CD4-positive, alpha-beta T cell (primary cell): ENCODE results near the gene HIVEP3. TPM values are rescaled to one million over a fixed set of nuclear protein-coding genes. Genes with fewer than 3 reads are reported as not detected.

ENCODE experiments used
- ATAC-seq: fragments of 200-7000 bp; cut with Tn5 transposase; one replicate; pipeline ENCODE4 v1.10.0; 2022; ENCODE audit warnings: mild to moderate bottlenecking; ENCODE audit not compliant: poor library complexity
- CTCF ChIA-PET: fragments of 350-600 bp; sonication (Branson Sonifier 250); formaldehyde crosslinking; loops from one replicate; lab custom pipeline; 2021; ENCODE audit warnings: antibody characterized with exemption, inconsistent platforms; lab: Charles Lee
- POLR2A ChIA-PET: fragments of 350-600 bp; sonication (Branson Sonifier 250); formaldehyde crosslinking; loops from one replicate; lab custom pipeline; 2021; ENCODE audit warnings: antibody characterized with exemption, inconsistent platforms; lab: Charles Lee
- DNase-seq, 14 experiments: peaks; one replicate each; pipeline ENCODE4 v3.0.0-alpha.2; 2013 to 2020; ENCODE audit warnings: mixed read lengths in 2 of 14
- H3K27ac ChIP-seq, 2 donors: one replicate each; pipeline versions ENCODE4 v1.5.1 to v1.7.0; 2013; ENCODE audit warnings: low read length in 2 of 2, low read depth in 1 of 2, mild to moderate bottlenecking in 1 of 2
- H3K27me3 ChIP-seq, 2 experiments: 1 replicate in 1 of 2; 2 replicates in 1 of 2; pipeline versions ENCODE4 v1.6.1 to v1.7.0; 2013; ENCODE audit warnings: low read length in 2 of 2, control low read depth in 1 of 2, mild to moderate bottlenecking in 1 of 2, moderate library complexity in 1 of 2; ENCODE audit not compliant: insufficient read depth in 2 of 2, control insufficient read depth in 1 of 2
- H3K36me3 ChIP-seq: one replicate; pipeline ENCODE4 v1.6.1; 2013; ENCODE audit warnings: low read length, control low read depth; ENCODE audit not compliant: insufficient read depth
- H3K4me1 ChIP-seq: one replicate; pipeline ENCODE4 v1.6.1; 2013; ENCODE audit warnings: low read length, control low read depth; ENCODE audit not compliant: insufficient read depth
- H3K4me3 ChIP-seq: one replicate; pipeline ENCODE4 v1.5.1; 2013; ENCODE audit warnings: mild to moderate bottlenecking, low read length, moderate library complexity
- H3K9me3 ChIP-seq, 2 experiments: 1 replicate in 1 of 2; 2 replicates in 1 of 2; pipeline versions ENCODE4 v1.6.1 to v1.7.0; 2013; ENCODE audit warnings: low read length in 2 of 2, mild to moderate bottlenecking in 2 of 2, control low read depth in 1 of 2, moderate library complexity in 1 of 2; ENCODE audit not compliant: control insufficient read depth in 1 of 2, insufficient read depth in 1 of 2
- H3K27ac Mint-ChIP-seq: one replicate; pipeline ENCODE4 v1.8.0; 2020; ENCODE audit warnings: mixed read lengths
- H3K27me3 Mint-ChIP-seq: one replicate; pipeline ENCODE4 v1.8.0; 2021; ENCODE audit warnings: mixed read lengths
- H3K36me3 Mint-ChIP-seq: one replicate; pipeline ENCODE4 v1.8.0; 2021; ENCODE audit warnings: low read depth, mixed read lengths
- H3K4me1 Mint-ChIP-seq: one replicate; pipeline ENCODE4 v1.8.0; 2021; ENCODE audit warnings: low read depth, mixed read lengths
- H3K4me3 Mint-ChIP-seq: one replicate; pipeline ENCODE4 v1.8.0; 2020; ENCODE audit warnings: mild to moderate bottlenecking, mixed read lengths
- H3K9me3 Mint-ChIP-seq: one replicate; pipeline ENCODE4 v1.8.0; 2020; ENCODE audit warnings: mixed read lengths
- intact Hi-C, 2 experiments: fragments of 100-400 bp; cut with DNase I in 1 of 2; cut with micrococcal nuclease in 1 of 2; formaldehyde crosslinking; loops; one replicate each; pipeline versions ENCODE4 v1.15.1 to v1.9.0; 2023 to 2025; cut with DNase I, micrococcal nuclease
- total RNA-seq, 174 experiments: library from RNA in 2 of 174; stranded (reverse) in 2 of 174; gene quantifications; one replicate each; pipeline ENCODE4 v1.2.3 and lab custom pipeline; 2021 to 2026
- TF ChIP-seq, protein P1 (sequence below): fragments of 200-600 bp; IDR thresholded peaks from one replicate; pipeline ENCODE4 v1.8.0; 2022; ENCODE audit warnings: antibody characterized with exemption, mild to moderate bottlenecking

The HIVEP3 gene
- total RNA-seq, 2 experiments from 2014 or later = 5.1 to 5.4 TPM

DNA sequence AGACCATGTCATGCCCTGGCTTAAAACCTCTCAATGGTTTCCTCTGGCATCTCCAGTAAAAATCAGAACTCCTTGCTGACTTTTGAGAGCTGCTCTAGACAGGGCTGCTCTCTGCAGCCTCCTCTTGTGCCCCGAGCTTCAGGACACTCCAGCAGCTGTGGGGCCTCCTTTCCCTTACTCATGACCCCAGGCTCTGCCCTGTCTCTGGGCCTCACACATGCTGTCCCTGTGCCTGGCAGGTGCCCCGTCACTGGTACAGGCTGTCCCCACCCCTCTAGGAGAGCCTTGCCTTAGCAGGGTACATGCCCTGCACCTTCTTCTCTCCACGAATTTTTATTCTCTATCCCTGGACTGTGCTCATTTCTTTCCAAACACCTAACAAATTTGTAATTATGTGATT is 43.2 kb downstream of the HIVEP3 start:
- ATAC-seq = no peak
- intact Hi-C loops = no loop called here
- H3K4me1 Mint-ChIP-seq = peaks cover 16% of the 10 kb centered on the region

DNA sequence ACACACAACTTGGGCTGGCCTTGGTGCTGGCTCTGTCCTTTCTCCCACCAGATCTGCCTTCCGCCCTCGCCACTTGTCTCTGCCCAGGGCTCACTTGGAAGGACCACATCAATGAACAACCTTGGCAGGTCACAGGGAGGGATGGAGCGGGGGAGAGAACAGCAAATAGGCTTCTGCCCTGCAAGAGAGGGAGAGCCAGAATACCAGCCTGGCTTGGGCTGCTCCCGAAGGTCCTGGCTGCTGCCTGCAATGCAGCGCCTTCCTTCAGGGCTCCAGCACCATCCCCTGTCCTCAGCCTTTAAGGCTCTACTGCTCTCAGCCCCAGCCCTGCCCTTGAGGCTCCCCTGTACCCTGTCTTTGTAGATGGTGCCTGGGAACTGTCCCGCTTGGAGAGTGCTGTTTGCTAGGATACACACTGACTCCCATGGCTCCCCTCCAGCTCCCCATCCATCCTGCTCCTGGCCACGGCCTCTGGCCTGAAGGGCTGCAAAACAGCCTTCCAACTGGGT is 43.8 kb downstream of the HIVEP3 start:
- Histone ChIP-seq H3K36me3 (no peaks in the 10 kb centered on the region), H3K27me3 (no peaks in the 10 kb centered on the region), H3K27ac (no peak overlapping the region), H3K4me1 (peaks cover 11% of the 10 kb centered on the region), H3K9me3 (no peaks in the 10 kb centered on the region), H3K4me3 (no peak overlapping the region)
- CTCF ChIA-PET = no interaction called here
- TF ChIP-seq, protein P1, sequence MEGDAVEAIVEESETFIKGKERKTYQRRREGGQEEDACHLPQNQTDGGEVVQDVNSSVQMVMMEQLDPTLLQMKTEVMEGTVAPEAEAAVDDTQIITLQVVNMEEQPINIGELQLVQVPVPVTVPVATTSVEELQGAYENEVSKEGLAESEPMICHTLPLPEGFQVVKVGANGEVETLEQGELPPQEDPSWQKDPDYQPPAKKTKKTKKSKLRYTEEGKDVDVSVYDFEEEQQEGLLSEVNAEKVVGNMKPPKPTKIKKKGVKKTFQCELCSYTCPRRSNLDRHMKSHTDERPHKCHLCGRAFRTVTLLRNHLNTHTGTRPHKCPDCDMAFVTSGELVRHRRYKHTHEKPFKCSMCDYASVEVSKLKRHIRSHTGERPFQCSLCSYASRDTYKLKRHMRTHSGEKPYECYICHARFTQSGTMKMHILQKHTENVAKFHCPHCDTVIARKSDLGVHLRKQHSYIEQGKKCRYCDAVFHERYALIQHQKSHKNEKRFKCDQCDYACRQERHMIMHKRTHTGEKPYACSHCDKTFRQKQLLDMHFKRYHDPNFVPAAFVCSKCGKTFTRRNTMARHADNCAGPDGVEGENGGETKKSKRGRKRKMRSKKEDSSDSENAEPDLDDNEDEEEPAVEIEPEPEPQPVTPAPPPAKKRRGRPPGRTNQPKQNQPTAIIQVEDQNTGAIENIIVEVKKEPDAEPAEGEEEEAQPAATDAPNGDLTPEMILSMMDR = no peak
- Mint-ChIP-seq H3K9me3 (no peaks in the 10 kb centered on the region), H3K27ac (no peak overlapping the region), H3K4me3 (no peak overlapping the region), H3K27me3 (no peaks in the 10 kb centered on the region), H3K36me3 (no peaks in the 10 kb centered on the region), H3K4me1 (peaks cover 16% of the 10 kb centered on the region)
- DNase-seq = no peak
- POLR2A ChIA-PET = no interaction called here
- intact Hi-C loops = no loop called here
- no peak for ATAC-seq

More for the DNA sequence above, 43.2 kb downstream of the HIVEP3 start:
- H3K27ac Mint-ChIP-seq = no peak overlapping the region
- Histone ChIP-seq H3K4me1 (peaks cover 11% of the 10 kb centered on the region), H3K27me3 (no peaks in the 10 kb centered on the region), H3K36me3 (no peaks in the 10 kb centered on the region), H3K4me3 (no peak overlapping the region), H3K9me3 (no peaks in the 10 kb centered on the region), H3K27ac (no peak overlapping the region)
- no peaks in the 10 kb centered on the region for H3K36me3 Mint-ChIP-seq
- POLR2A ChIA-PET = no interaction called here
- no peak overlapping the region for H3K4me3 Mint-ChIP-seq
- CTCF ChIA-PET = no interaction called here
- no peaks in the 10 kb centered on the region for H3K27me3 Mint-ChIP-seq
- no peak for DNase-seq
- TF ChIP-seq, protein P1 = no peak
- no peaks in the 10 kb centered on the region for H3K9me3 Mint-ChIP-seq

DNA sequence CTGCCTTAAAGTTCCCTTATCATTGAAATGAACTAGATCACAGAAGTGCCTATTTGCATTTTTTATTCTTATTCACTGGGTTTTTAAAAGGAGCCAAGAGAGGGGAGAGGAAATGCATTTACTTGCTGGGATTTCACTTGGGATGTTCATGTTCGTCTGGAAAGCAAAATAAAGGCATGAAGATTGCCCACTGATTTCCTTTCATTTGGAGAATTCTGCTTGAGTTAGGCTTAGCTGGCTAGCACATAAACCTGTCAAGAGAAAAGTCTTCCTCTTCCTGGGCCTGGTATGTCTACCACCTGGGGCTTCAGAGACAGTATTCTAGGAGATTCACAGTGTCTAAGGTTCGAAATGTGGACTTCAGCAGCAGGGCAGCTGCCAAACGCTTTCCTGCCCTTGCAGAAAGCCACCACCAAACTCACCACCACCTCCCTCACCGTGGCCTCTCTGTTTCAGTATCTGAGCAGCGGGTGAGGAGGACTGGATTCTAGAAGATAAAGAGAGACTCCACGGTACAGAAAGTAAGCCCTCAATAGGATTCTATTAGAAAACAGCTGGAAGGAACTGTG is 44.5 kb downstream of the HIVEP3 start:
- H3K27me3 Mint-ChIP-seq = no peaks in the 10 kb centered on the region
- no peaks in the 10 kb centered on the region for H3K36me3 Mint-ChIP-seq
- TF ChIP-seq, protein P1 = no peak
- ChIA-PET CTCF (no interaction called here), POLR2A (no interaction called here)
- no peak overlapping the region for H3K4me3 Mint-ChIP-seq
- Histone ChIP-seq H3K27me3 (no peaks in the 10 kb centered on the region), H3K27ac (no peak overlapping the region), H3K4me3 (no peak overlapping the region), H3K9me3 (no peaks in the 10 kb centered on the region), H3K36me3 (no peaks in the 10 kb centered on the region), H3K4me1 (peaks cover 11% of the 10 kb centered on the region)
- DNase-seq (no peak), ATAC-seq (no peak)
- intact Hi-C loops = no loop called here
- peaks cover 16% of the 10 kb centered on the region for H3K4me1 Mint-ChIP-seq
- no peaks in the 10 kb centered on the region for H3K9me3 Mint-ChIP-seq
- no peak overlapping the region for H3K27ac Mint-ChIP-seq
